Natural killer cell (primary cell): ENCODE results near the gene ZNF816. TPM values are rescaled to one million over a fixed set of nuclear protein-coding genes. Genes with fewer than 3 reads are reported as not detected.

Experiments used
- ATAC-seq, 3 donors: fragments of 150-1000 bp in 2 of 3; fragments of 200-7000 bp in 1 of 3; cut with Tn5 transposase; 1 replicate in 1 of 3; 2 replicates in 2 of 3; pipeline ENCODE4 v1.10.0; 2021; ENCODE audit warnings: mild to moderate bottlenecking in 2 of 3, moderate library complexity in 2 of 3
- DNase-seq, 2 donors: peaks; one replicate each; pipeline versions ENCODE4 v3.0.0 to v3.0.0-alpha.2; 2013 to 2021; ENCODE audit warnings: mixed read lengths in 1 of 2
- H3K27ac ChIP-seq: one replicate; pipeline ENCODE4 v1.5.1; 2013; ENCODE audit warnings: mild to moderate bottlenecking, low read length
- H3K27me3 ChIP-seq: one replicate; pipeline ENCODE4 v1.6.1; 2013; ENCODE audit warnings: low read length; ENCODE audit not compliant: control insufficient read depth, insufficient read depth
- H3K36me3 ChIP-seq: one replicate; pipeline ENCODE4 v1.6.1; 2013; ENCODE audit warnings: low read length; ENCODE audit not compliant: control insufficient read depth, insufficient read depth
- H3K4me1 ChIP-seq: one replicate; pipeline ENCODE4 v1.6.1; 2013; ENCODE audit warnings: low read length; ENCODE audit not compliant: control insufficient read depth, insufficient read depth
- H3K4me3 ChIP-seq: one replicate; pipeline ENCODE4 v1.5.1; 2013; ENCODE audit warnings: low read length
- H3K9me3 ChIP-seq: one replicate; pipeline ENCODE4 v1.6.1; 2013; ENCODE audit warnings: low read length; ENCODE audit not compliant: control insufficient read depth, insufficient read depth
- H3K27ac Mint-ChIP-seq, 2 donors: one replicate each; pipeline ENCODE4 v1.8.0; 2022; ENCODE audit warnings: mild to moderate bottlenecking in 2 of 2, mixed read lengths in 2 of 2, moderate library complexity in 1 of 2
- H3K27me3 Mint-ChIP-seq, 2 donors: one replicate each; pipeline ENCODE4 v1.8.0; 2022; ENCODE audit warnings: low read depth in 2 of 2, mixed read lengths in 2 of 2
- H3K36me3 Mint-ChIP-seq: one replicate; pipeline ENCODE4 v1.8.0; 2022; ENCODE audit warnings: mixed read lengths
- H3K4me1 Mint-ChIP-seq, 2 donors: one replicate each; pipeline ENCODE4 v1.8.0; 2022; ENCODE audit warnings: mixed read lengths in 2 of 2
- H3K4me3 Mint-ChIP-seq: one replicate; pipeline ENCODE4 v1.8.0; 2022; ENCODE audit warnings: mild to moderate bottlenecking, moderate library complexity, mixed read lengths
- H3K9me3 Mint-ChIP-seq, 2 donors: one replicate each; pipeline ENCODE4 v1.8.0; 2022; ENCODE audit warnings: mixed read lengths in 2 of 2
- CTCF ChIP-seq: fragments of 200-600 bp; IDR thresholded peaks from one replicate; pipeline ENCODE4 v1.8.0; 2022; ENCODE audit warnings: antibody characterized with exemption
- WGBS: methylation state at CpG from one replicate; pipeline ENCODE4 v1.1.7; 2013; ENCODE audit warnings: missing lambda C conversion rate; ENCODE audit not compliant: insufficient coverage; 5-methylcytosine and 5-hydroxymethylcytosine counted together
- intact Hi-C: fragments of 100-400 bp; cut with micrococcal nuclease; formaldehyde crosslinking; loops from one replicate; pipeline ENCODE4 v1.14.2; 2022
- total RNA-seq, 4 donors: library from RNA; stranded (reverse); fragments of 120-200 nt in 1 of 4; gene quantifications; one replicate each; pipeline versions ENCODE4 v1.2.3 to v1.2.4, GENCODE V29; 2013 to 2022

Gene ZNF816
- total RNA-seq, 3 donors from 2014 or later (not counting 1 experiment from before 2014, with no cell fraction given): 4.1 to 11.3 (median 7.7) TPM

- no peak for TF ChIP-seq CTCF
- ATAC-seq: no peak
- Histone ChIP-seq H3K9me3 (peaks cover 58% of the 10 kb centered on the region), H3K27ac (no peak overlapping the region), H3K4me1 (peaks cover 14% of the 10 kb centered on the region), H3K36me3 (peaks cover 24% of the 10 kb centered on the region), H3K4me3 (no peak overlapping the region), H3K27me3 (no peaks in the 10 kb centered on the region)
- intact Hi-C loops: loop anchor here (10.0 kb wide), 1 partner anchor 175 kb away; the partner anchor contains the start of gene ZNF600
- no peak for DNase-seq
- peaks cover 34 to 47% of the 10 kb centered on the region in 2 donors for H3K4me1 Mint-ChIP-seq
- WGBS: over 99% methylated on average over 10 of the region's 11 CpGs
- H3K9me3 Mint-ChIP-seq: peaks cover 0 to 15% of the 10 kb centered on the region in 2 donors
- H3K36me3 Mint-ChIP-seq: peaks cover 32% of the 10 kb centered on the region
- H3K27me3 Mint-ChIP-seq: no peaks in the 10 kb centered on the region
- H3K4me3 Mint-ChIP-seq: peak overlapping the region; percentile 36
- no peak overlapping the region for H3K27ac Mint-ChIP-seq
These were observed 2.9 kb downstream of the ZNF816 start for GRCh38 chr19:52959613-52960295.

GRCh38 chr19:52957591-52957990 lies 5.1 kb downstream of the ZNF816 start:
- intact Hi-C loops: no loop called here
- TF ChIP-seq CTCF: no peak
- peaks cover 10% of the 10 kb centered on the region for H3K4me1 ChIP-seq
- peaks cover 41% of the 10 kb centered on the region for H3K36me3 ChIP-seq
- H3K4me3 ChIP-seq: no peak overlapping the region
- DNase-seq (no peak), ATAC-seq (no peak)
- Mint-ChIP-seq H3K4me3 (no peak overlapping the region), H3K36me3 (peaks cover 44% of the 10 kb centered on the region), H3K27ac (no peak overlapping the region), H3K27me3 (no peaks in the 10 kb centered on the region), H3K9me3 (peaks cover 0 to 17% of the 10 kb centered on the region in 2 donors), H3K4me1 (peaks cover 23 to 37% of the 10 kb centered on the region in 2 donors)
- 97% methylated on average over 8 of the region's 8 CpGs for WGBS
- H3K27me3 ChIP-seq: no peaks in the 10 kb centered on the region
- H3K27ac ChIP-seq: no peak overlapping the region
- peaks cover 76% of the 10 kb centered on the region for H3K9me3 ChIP-seq

GRCh38 chr19:52956917-52957316 lies 5.8 kb downstream of the ZNF816 start:
- no peak for ATAC-seq
- intact Hi-C loops: no loop called here
- Histone ChIP-seq H3K4me1 (peaks cover 5% of the 10 kb centered on the region), H3K27ac (no peak overlapping the region), H3K4me3 (no peak overlapping the region), H3K27me3 (no peaks in the 10 kb centered on the region), H3K9me3 (peaks cover 82% of the 10 kb centered on the region), H3K36me3 (peaks cover 48% of the 10 kb centered on the region)
- Mint-ChIP-seq H3K27ac (no peak overlapping the region), H3K4me3 (no peak overlapping the region), H3K27me3 (no peaks in the 10 kb centered on the region), H3K9me3 (peaks cover 5 to 19% of the 10 kb centered on the region in 2 donors), H3K36me3 (peaks cover 50% of the 10 kb centered on the region), H3K4me1 (peaks cover 18 to 33% of the 10 kb centered on the region in 2 donors)
- TF ChIP-seq CTCF: no peak
- 96% methylated on average over 10 of the region's 10 CpGs for WGBS
- DNase-seq: no peak
